AG20443 (cell line): ENCODE measurements around the gene ARIH2.
"Not testable (repeated sequence)": the region's sequence is repeated elsewhere in the genome, so short reads cannot be mapped to it uniquely, and the experiment has no call there.

Experiments used
- DNase-seq: peaks from one replicate; pipeline ENCODE4 v3.0.0; 2012; ENCODE audit warnings: low spot score, mixed read lengths

ARIH2 gene

GRCh38 chr3:49004352-49005302, 86.0 kb downstream of the ARIH2 start:
- DNase-seq = no peak

DNA sequence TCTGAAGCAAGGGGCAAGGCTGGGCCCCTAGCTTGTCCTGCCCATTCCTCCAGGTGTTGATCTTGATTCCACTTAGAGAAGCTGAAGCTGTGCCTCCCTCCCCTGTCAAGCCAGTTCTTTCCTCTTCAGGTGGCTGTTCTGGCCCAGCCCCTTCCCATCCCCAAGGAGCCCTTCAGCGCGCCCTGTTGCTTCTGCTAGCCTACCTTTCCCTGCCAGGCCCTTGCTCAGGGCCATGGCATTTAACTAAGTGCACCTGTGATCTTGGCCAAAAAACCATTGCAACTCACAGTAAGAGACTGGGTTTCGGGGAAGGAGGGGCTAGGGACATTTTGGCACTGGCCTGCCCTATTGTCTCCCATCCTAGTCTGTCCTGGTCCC, 86.7 kb downstream of the ARIH2 start:
- no peak for DNase-seq

GRCh38 chr3:49005998-49006397, 87.4 kb downstream of the ARIH2 start:
- no peak for DNase-seq

GRCh38 chr3:49006408-49007067, 87.9 kb downstream of the ARIH2 start:
- DNase-seq = peak; percentile 60

- peak; percentile 97 for DNase-seq
Observed at GRCh38 chr3:49007068-49007770, 88.6 kb downstream of the ARIH2 start, which contains the start of gene WDR6. TSS of gene WDR6 (plus strand) at chr3:49007391. CDS start at chr3:49007432, 41 bp downstream.

GRCh38 chr3:49007771-49008528, 89.3 kb downstream of the ARIH2 start:
- peak; percentile 95 for DNase-seq

DNA sequence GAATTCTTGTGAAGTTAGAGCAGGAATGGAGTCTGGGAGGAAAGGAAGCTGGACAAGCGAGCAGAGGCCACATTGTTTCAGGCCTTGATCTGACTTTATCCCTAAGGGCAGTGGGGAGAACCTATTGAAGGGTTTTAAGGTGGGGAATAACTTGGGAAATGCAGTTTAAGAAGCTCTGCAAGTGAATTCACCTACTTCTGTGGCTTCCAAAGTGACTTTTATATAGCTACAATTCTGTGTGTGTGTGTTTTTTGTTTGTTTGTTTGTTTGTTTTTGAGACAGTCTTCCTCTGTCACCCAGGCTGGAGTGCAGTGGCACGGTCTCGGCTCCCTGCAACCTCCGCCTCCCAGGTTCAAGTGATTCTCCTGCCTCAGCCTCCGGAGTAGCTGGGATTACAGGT, 90.0 kb downstream of the ARIH2 start:
- DNase-seq = not testable (repeated sequence)

- DNase-seq = no peak
Observed at GRCh38 chr3:49009396-49009795, 90.8 kb downstream of the ARIH2 start.

GRCh38 chr3:49012441-49013017, 93.9 kb downstream of the ARIH2 start:
- no peak for DNase-seq

GRCh38 chr3:49013113-49013737, 94.6 kb downstream of the ARIH2 start:
- DNase-seq = no peak

GRCh38 chr3:49013738-49014660, 95.4 kb downstream of the ARIH2 start:
- DNase-seq = peak; percentile 30

DNA sequence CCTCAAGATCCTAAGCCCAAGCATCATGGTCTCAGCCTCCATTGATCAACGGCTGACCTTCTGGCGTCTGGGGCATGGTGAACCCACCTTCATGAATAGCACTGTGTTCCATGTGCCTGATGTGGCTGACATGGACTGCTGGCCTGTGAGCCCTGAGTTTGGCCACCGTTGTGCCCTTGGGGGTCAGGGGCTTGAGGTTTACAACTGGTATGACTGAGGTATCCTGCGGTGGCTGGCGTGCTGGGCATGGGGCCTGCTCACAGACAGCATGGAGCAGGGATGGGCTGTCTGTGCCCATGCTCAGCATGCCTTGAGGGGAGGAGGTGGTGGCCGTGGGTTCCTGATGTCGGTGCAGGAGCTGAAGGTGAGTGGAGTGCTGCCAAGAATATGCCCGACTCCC, 96.4 kb downstream of the ARIH2 start:
- no peak for DNase-seq

- no peak for DNase-seq
Observed at GRCh38 chr3:49015765-49016164, 97.1 kb downstream of the ARIH2 start.

DNA sequence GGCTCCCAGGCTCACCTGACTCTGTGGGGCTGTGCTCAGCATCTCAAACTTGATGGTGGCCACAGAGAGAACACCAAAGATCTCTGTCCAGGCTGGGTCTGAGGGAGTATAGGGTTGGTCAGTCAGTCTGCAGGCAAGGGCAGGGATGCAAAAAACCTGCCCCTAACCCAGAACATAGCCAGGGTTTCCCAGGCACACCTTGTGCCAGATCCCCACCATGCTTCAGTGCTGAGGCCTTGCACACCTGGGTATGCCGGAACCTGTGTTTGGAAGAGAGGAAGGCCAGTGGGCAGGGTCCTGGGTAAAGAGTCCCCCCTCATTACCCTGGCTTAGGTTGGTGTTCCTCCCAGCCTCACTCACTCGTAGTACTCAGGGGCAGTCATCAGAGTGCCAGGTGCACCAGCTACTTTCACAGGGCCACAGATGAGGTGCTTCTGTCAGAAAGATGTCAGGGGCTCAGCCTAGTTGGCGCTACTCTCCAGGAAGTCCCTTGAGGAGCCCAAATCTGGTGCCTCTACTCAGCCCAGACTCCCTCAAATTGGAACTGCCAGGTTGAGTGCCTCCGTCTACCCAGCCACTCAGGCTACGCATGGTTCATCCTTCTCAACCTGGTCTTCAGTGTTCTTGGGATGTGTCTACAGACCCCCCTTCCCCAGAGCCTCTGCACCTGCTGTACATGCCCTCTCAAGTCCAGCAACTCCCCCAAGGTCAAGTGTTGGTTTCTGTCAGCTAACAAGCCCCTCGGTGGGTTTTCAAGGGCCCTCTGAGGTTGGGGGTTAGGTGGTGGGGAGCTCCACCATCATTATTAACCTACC, 98.0 kb downstream of the ARIH2 start:
- no peak for DNase-seq

GRCh38 chr3:49017229-49017970, 98.8 kb downstream of the ARIH2 start:
- no peak for DNase-seq

- DNase-seq = peak; percentile 73
Observed at GRCh38 chr3:49017971-49018706, 99.5 kb downstream of the ARIH2 start, which contains the start of gene DALRD3. TSS of gene DALRD3 (minus strand) at chr3:49018580. CDS start at chr3:49018564, 16 bp downstream.

DNA sequence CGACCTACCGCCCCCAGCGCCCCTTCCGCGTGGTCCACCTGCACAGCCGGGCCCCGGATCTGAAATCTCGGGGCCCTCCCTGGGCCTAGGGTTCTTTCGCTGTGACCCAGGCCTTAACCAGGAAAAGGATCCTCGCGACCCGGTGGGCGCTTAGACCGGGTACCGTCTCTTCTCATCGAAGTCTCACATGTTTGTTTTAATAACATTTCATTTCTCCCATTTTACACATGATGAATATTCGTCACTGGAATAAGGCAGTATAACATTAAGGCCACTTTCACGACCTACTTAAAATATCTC, 100.0 kb downstream of the ARIH2 start:
- DNase-seq = no peak

DNA sequence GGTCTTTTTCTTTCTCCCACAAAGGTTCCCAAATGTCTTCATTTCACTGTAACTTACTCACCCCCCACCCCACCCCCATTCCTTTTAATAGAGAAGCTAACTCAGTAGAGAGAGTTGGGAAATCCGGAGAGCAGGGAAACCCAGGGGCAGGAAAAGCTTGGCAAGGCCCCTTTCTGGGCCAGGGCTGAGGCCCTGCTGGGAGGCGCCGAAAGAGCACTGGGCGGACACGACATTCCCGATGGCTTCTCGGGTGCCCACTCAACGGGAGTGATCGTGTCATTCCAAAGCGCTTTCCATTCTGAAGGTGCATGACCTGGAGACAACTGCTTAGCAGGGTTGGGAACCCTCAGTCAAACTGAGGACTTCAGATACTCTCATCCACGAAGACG, 101.3 kb downstream of the ARIH2 start:
- DNase-seq = no peak
